ENCODE results near the gene LEMD2. TPM values are rescaled to one million over a fixed set of nuclear protein-coding genes. Genes with fewer than 3 reads are reported as not detected.

The LEMD2 gene
- polyA plus RNA-seq, 1 of the 3 experiments (the other 2 are of a cell fraction): 56.5 TPM

- no peak for TF ChIP-seq RXRA (IDR thresholded peaks at IDR 0.05; ENCODE audit: borderline replicate concordance, low read depth)
These were observed 41.8 kb upstream of the LEMD2 start (continued) for GRCh38 chr6:33830635-33831240.

GRCh38 chr6:33828764-33829731 is 40.1 kb upstream of the LEMD2 start:
- WGBS (ENCODE audit: low lambda C conversion rate): 69% methylated on average over 14 of the region's 15 CpGs
- Histone ChIP-seq H3K4me1 (ENCODE audit: control insufficient read depth in 1 of 2, insufficient read depth in 2 of 2, low read depth in 1 of 2, low read length in 1 of 2) (peaks cover 0 to 28% of the 10 kb centered on the region in 2 experiments; a peak in 1 of 4 replicates), H3K9me3 (no peaks in the 10 kb centered on the region), H3K9ac (no peak overlapping the region), H3K4me3 (ENCODE audit: low read depth in 2 of 2, low read length in 1 of 2) (no peak overlapping the region), H4K20me1 (ENCODE audit: insufficient read depth) (no peaks in the 10 kb centered on the region), H3K79me2 (ENCODE audit: insufficient read depth) (no peaks in the 10 kb centered on the region), H3K9me2 (no peaks in the 10 kb centered on the region), H2AFZ (ENCODE audit: low read depth) (no peak overlapping the region), H3K27ac (ENCODE audit: low read depth in 2 of 2, low read length in 1 of 2) (peak overlapping the region in 1 of 2 experiments; percentile 53; a peak in 2 of 4 replicates), H3K4me2 (no peak overlapping the region), H3K36me3 (replicated peaks in 1 of 2; ENCODE audit: control insufficient read depth in 1 of 2, insufficient read depth in 2 of 2, low read length in 1 of 2) (no peaks in the 10 kb centered on the region), H3K27me3 (ENCODE audit: insufficient read depth) (no peaks in the 10 kb centered on the region; the same call in 1 of the 2 replicates), H3F3A (replicated peaks; ENCODE audit: insufficient read depth) (no peaks in the 10 kb centered on the region)
- ChIA-PET POLR2A (interaction anchor here (0.7 kb wide), 1 partner anchor 58 kb away, joined by 3 read pairs; no protein-coding TSS in a partner anchor), CTCF (interaction anchor here (0.6 to 2.2 kb wide), 12 partner anchors 11 to 326 kb away, joined by 3 to 8 read pairs (median 3); partner anchors contain the start of genes LEMD2 and MLN)
- TF ChIP-seq IRF3 (IDR thresholded peaks at IDR 0.05; ENCODE audit: low read depth, low read length) (no peak), RAD21 (IDR thresholded peaks at IDR 0.05; ENCODE audit: low read length) (0 out of 2 replicates have a peak, but pooled peaks have one; percentile 22), RXRA (IDR thresholded peaks at IDR 0.05; ENCODE audit: borderline replicate concordance, low read depth) (no peak), GATA2 (CRISPR knock-in tag; IDR thresholded peaks at IDR 0.05) (peak; percentile 46; the same call in 1 of the 2 replicates), RFX5 (IDR thresholded peaks at IDR 0.05; ENCODE audit: low read length) (no peak)
- peak; percentile 72 for DNase-seq

GRCh38 chr6:33828452-33828763 is 39.5 kb upstream of the LEMD2 start:
- ChIA-PET CTCF (interaction anchor here (0.6 to 2.2 kb wide), 10 partner anchors 11 to 327 kb away, joined by 3 to 8 read pairs (median 3); partner anchors contain the start of genes LEMD2 and MLN), POLR2A (no interaction called here)
- H2AFZ ChIP-seq (ENCODE audit: low read depth): no peak overlapping the region
- H4K20me1 ChIP-seq (ENCODE audit: insufficient read depth): no peaks in the 10 kb centered on the region
- DNase-seq: no peak
- H3K79me2 ChIP-seq (ENCODE audit: insufficient read depth): no peaks in the 10 kb centered on the region
- peak overlapping the region in 1 of 2 experiments; percentile 53; a peak in 1 of 4 replicates for H3K27ac ChIP-seq (ENCODE audit: low read depth in 2 of 2, low read length in 1 of 2)
- peaks cover 0 to 23% of the 10 kb centered on the region in 2 experiments; a peak in 1 of 4 replicates for H3K4me1 ChIP-seq (ENCODE audit: control insufficient read depth in 1 of 2, insufficient read depth in 2 of 2, low read depth in 1 of 2, low read length in 1 of 2)
- H3K4me2 ChIP-seq: no peak overlapping the region
- no peaks in the 10 kb centered on the region for H3K9me2 ChIP-seq
- no peak overlapping the region for H3K4me3 ChIP-seq (ENCODE audit: low read depth in 2 of 2, low read length in 1 of 2)
- WGBS (ENCODE audit: low lambda C conversion rate): 28% methylated on average over 4 of the region's 4 CpGs
- H3K9me3 ChIP-seq: no peaks in the 10 kb centered on the region
- no peak overlapping the region for H3K9ac ChIP-seq
- H3K36me3 ChIP-seq (replicated peaks in 1 of 2; ENCODE audit: control insufficient read depth in 1 of 2, insufficient read depth in 2 of 2, low read length in 1 of 2): no peaks in the 10 kb centered on the region
- H3F3A ChIP-seq (replicated peaks; ENCODE audit: insufficient read depth): no peaks in the 10 kb centered on the region
- H3K27me3 ChIP-seq (ENCODE audit: insufficient read depth): no peaks in the 10 kb centered on the region; the same call in 1 of the 2 replicates
- no peak for TF ChIP-seq USF1 (IDR thresholded peaks at IDR 0.05; ENCODE audit: borderline replicate concordance, low read depth)
- TF ChIP-seq REST (IDR thresholded peaks at IDR 0.05; ENCODE audit: low read depth, low read length): no peak
- no peak for TF ChIP-seq NFIC (IDR thresholded peaks at IDR 0.05; ENCODE audit: borderline replicate concordance)
- no peak for TF ChIP-seq RFX5 (IDR thresholded peaks at IDR 0.05; ENCODE audit: low read length)
- TF ChIP-seq JUND (IDR thresholded peaks at IDR 0.05): no peak
- no peak for TF ChIP-seq MAX (IDR thresholded peaks at IDR 0.05; ENCODE audit: low read depth)
- TF ChIP-seq USF2 (IDR thresholded peaks at IDR 0.05; ENCODE audit: borderline replicate concordance, low read depth, low read length): no peak
- no peak for TF ChIP-seq MXI1 (IDR thresholded peaks at IDR 0.05; ENCODE audit: low read depth, low read length)
- no peak for TF ChIP-seq YY1 (IDR thresholded peaks at IDR 0.05; ENCODE audit: low read depth)
- no peak for TF ChIP-seq SMC3 (IDR thresholded peaks at IDR 0.05; ENCODE audit: low read depth, low read length)
- no peak for TF ChIP-seq CHD2 (IDR thresholded peaks at IDR 0.05; ENCODE audit: low read length, partially characterized antibody)
- TF ChIP-seq MEF2A (IDR thresholded peaks at IDR 0.05; ENCODE audit: borderline replicate concordance, low read depth): no peak
